NT2/D1 (cell line): ENCODE measurements around the gene VAT1.
"Not testable (repeated sequence)": the region's sequence is repeated elsewhere in the genome, so short reads cannot be mapped to it uniquely, and the experiment has no call there.

Source experiments
- DNase-seq: peaks from one replicate; pipeline ENCODE4 v3.0.0-alpha.2; 2011; ENCODE audit warnings: low read depth, low spot score
- H3K27me3 ChIP-seq: 2 replicates; pipeline ENCODE4 v1.6.0; 2011; ENCODE audit warnings: mild to moderate bottlenecking; ENCODE audit not compliant: insufficient read length, insufficient read depth
- H3K36me3 ChIP-seq: 2 replicates; pipeline ENCODE4 v1.6.1; 2011; ENCODE audit warnings: mild to moderate bottlenecking, low read length, mixed read lengths; ENCODE audit not compliant: insufficient read depth, insufficient read length
- H3K4me1 ChIP-seq: 2 replicates; pipeline ENCODE4 v1.5.1; 2011; ENCODE audit not compliant: insufficient read depth, insufficient read length
- H3K4me3 ChIP-seq: 2 replicates; pipeline ENCODE4 v1.5.1; 2011; ENCODE audit warnings: low read depth; ENCODE audit not compliant: insufficient read length
- H3K9ac ChIP-seq: 2 replicates; pipeline ENCODE4 v1.6.0; 2011; ENCODE audit warnings: low read depth; ENCODE audit not compliant: insufficient read length
- H3K9me3 ChIP-seq: 2 replicates; pipeline ENCODE4 v1.5.1; 2011; ENCODE audit warnings: mild to moderate bottlenecking, low read length; ENCODE audit not compliant: insufficient read depth
- SUZ12 ChIP-seq: IDR thresholded peaks from 2 replicates; pipeline ENCODE4 v1.6.1; 2011; ENCODE audit not compliant: insufficient read length, insufficient read depth; ENCODE audit errors: extremely low read depth
- YY1 ChIP-seq: IDR thresholded peaks from 2 replicates; pipeline ENCODE4 v1.6.1; 2011; ENCODE audit not compliant: insufficient read length, insufficient read depth
- ZNF274 ChIP-seq: IDR thresholded peaks from 2 replicates; pipeline ENCODE4 v1.6.1; 2011; ENCODE audit warnings: mild to moderate bottlenecking, low read depth, low read length

The VAT1 gene

GRCh38 chr17:43003542-43004172 lies 18.5 kb downstream of the VAT1 start:
- H3K4me1 ChIP-seq = peaks cover 10% of the 10 kb centered on the region
- no peak for DNase-seq

GRCh38 chr17:43000894-43001293 lies 21.3 kb downstream of the VAT1 start:
- H3K27me3 ChIP-seq, H3K4me3 ChIP-seq, DNase-seq, H3K4me1 ChIP-seq, H3K9me3 ChIP-seq: not testable (repeated sequence)
- Histone ChIP-seq H3K36me3 (peaks cover 69% of the 10 kb centered on the region), H3K9ac (peak overlapping the region; percentile 70)

More at GRCh38 chr17:43003542-43004172, 18.5 kb downstream of the VAT1 start:
- Histone ChIP-seq H3K9ac (no peak overlapping the region), H3K9me3 (no peaks in the 10 kb centered on the region), H3K36me3 (peaks cover 72% of the 10 kb centered on the region), H3K27me3 (no peaks in the 10 kb centered on the region), H3K4me3 (no peak overlapping the region)
- TF ChIP-seq ZNF274 (no peak), YY1 (no peak), SUZ12 (no peak)

GRCh38 chr17:42999003-42999525 lies 23.1 kb downstream of the VAT1 start:
- TF ChIP-seq SUZ12 (no peak), ZNF274 (no peak), YY1 (no peak)
- peaks cover 8% of the 10 kb centered on the region for H3K4me1 ChIP-seq
- H3K4me3 ChIP-seq = peak overlapping the region; percentile 98
- no peaks in the 10 kb centered on the region for H3K27me3 ChIP-seq
- DNase-seq = no peak
- no peaks in the 10 kb centered on the region for H3K9me3 ChIP-seq
- H3K36me3 ChIP-seq = peaks cover 62% of the 10 kb centered on the region
- peak overlapping the region; percentile 100 for H3K9ac ChIP-seq

GRCh38 chr17:42997984-42998938 lies 23.9 kb downstream of the VAT1 start, which contains the start of gene RPL27:
RPL27 (plus strand) TSS chr17:42998419; CDS start chr17:42998751, 332 bp downstream.
- Histone ChIP-seq H3K27me3 (no peaks in the 10 kb centered on the region), H3K4me3 (peak within 1 kb of the TSS; percentile 98), H3K36me3 (peaks cover 63% of the 10 kb centered on the region), H3K9me3 (no peaks in the 10 kb centered on the region), H3K9ac (peak within 1 kb of the TSS; percentile 100), H3K4me1 (peaks cover 5% of the 10 kb centered on the region)
- TF ChIP-seq YY1 (peak; percentile 16), ZNF274 (no peak)
- DNase-seq = peak; percentile 97

DNA sequence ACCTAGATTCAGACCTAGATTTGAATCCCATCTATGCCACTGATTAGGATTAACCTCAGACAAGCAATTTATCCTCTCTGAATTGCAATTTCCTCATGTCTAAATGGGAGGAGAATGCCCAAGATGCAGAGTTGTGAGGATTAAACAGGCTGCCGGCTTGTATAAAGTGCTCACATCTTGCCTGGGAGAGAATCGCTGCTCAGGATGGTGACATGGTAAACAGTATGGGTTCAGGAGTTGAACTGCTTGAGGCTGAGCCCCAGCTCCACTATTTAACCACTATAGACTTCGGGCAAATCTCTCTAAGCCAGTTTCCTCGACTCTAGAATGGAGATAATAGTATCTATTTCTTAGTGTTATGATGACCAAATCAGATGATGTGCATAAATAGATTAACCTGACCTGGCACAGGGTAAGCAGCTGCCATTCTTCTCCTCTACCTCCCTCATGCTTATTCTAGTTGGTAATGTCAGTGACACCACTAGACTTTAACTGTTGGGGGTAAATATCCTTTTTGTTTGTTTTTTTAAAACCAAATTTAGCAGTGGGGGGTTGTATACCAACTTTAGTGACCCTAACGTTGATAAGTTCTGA lies 24.7 kb downstream of the VAT1 start:
- peak overlapping the region; percentile 69 for H3K9ac ChIP-seq
- peaks cover 63% of the 10 kb centered on the region for H3K36me3 ChIP-seq
- peak overlapping the region; percentile 12 for H3K4me3 ChIP-seq
- no peaks in the 10 kb centered on the region for H3K9me3 ChIP-seq
- no peak for DNase-seq
- TF ChIP-seq YY1 (no peak), SUZ12 (no peak), ZNF274 (no peak)
- no peaks in the 10 kb centered on the region for H3K27me3 ChIP-seq
- H3K4me1 ChIP-seq = peaks cover 5% of the 10 kb centered on the region

GRCh38 chr17:42993913-42994312 lies 28.3 kb downstream of the VAT1 start:
- not testable (repeated sequence) for DNase-seq, H3K9me3 ChIP-seq, H3K4me3 ChIP-seq, H3K27me3 ChIP-seq, H3K9ac ChIP-seq, H3K4me1 ChIP-seq
- H3K36me3 ChIP-seq = peaks cover 64% of the 10 kb centered on the region

DNA sequence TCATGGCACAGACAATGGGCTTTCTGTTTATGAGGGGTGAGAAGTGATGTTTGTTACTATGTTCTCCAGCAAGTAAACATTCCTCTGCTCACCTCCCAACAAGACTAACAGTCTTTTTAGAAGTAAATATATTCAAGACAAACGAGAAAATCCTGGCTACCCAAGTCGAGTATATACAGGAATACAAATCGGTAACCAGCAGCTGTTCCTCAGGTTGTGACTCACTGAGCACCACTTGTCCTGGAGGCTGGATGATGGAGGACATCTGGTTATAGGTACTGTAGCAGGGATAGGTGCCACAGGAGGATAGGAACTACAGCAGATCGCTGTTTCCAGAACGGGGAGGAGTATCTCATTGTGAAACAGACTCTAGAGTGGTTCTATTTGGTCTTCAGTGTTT lies 29.3 kb downstream of the VAT1 start:
- H3K9ac ChIP-seq = no peak overlapping the region
- H3K36me3 ChIP-seq = peaks cover 68% of the 10 kb centered on the region
- no peaks in the 10 kb centered on the region for H3K9me3 ChIP-seq
- H3K4me1 ChIP-seq = no peaks in the 10 kb centered on the region
- no peak for TF ChIP-seq YY1
- TF ChIP-seq SUZ12 = no peak
- TF ChIP-seq ZNF274 = no peak
- no peak overlapping the region for H3K4me3 ChIP-seq
- DNase-seq = no peak
- no peaks in the 10 kb centered on the region for H3K27me3 ChIP-seq
